IMR-90 (cell line): ENCODE results near the gene PRKCH. TPM values are rescaled to one million over a fixed set of nuclear protein-coding genes. Genes with fewer than 3 reads are reported as not detected.

ENCODE experiments used
- ATAC-seq: fragments of 200-7000 bp; cut with Tn5 transposase; 2 replicates; pipeline ENCODE4 v1.9.1; 2020; ENCODE audit warnings: low read depth, mild to moderate bottlenecking, moderate library complexity
- BruUV-seq: library from RNA; stranded (reverse); fragments of 400-500 nt; replicated peaks from 2 replicates; lab custom pipeline; 2021; lab: Mats Ljungman, UMichigan
- CTCF ChIA-PET: fragments of 300-600 bp; formaldehyde crosslinking; extraction: SDS; loops from one replicate; lab custom pipeline; 2021; ENCODE audit warnings: antibody characterized with exemption; lab: Yijun Ruan, JAX
- POLR2A ChIA-PET: fragments of 300-600 bp; sonication (Branson Sonifier 250); formaldehyde crosslinking; loops from one replicate; lab custom pipeline; 2022; ENCODE audit warnings: antibody characterized with exemption; ENCODE audit not compliant: unreplicated experiment; lab: Charles Lee
- DNase-seq: peaks from one replicate; pipeline ENCODE4 v3.0.0; 2013
- H2AFZ ChIP-seq: replicated peaks from 2 replicates; pipeline ENCODE3; 2013; ENCODE audit warnings: low read length, mild to moderate bottlenecking; ENCODE audit not compliant: poor library complexity
- H2AK5ac ChIP-seq: 2 replicates; pipeline ENCODE4 v1.6.1; 2013; ENCODE audit warnings: low read depth, low read length, inconsistent platforms
- H2AK9ac ChIP-seq: replicated peaks from 2 replicates; pipeline ENCODE3; 2013; ENCODE audit warnings: mild to moderate bottlenecking, low read depth, low read length, moderate library complexity; ENCODE audit not compliant: poor library complexity
- H2BK120ac ChIP-seq: 2 replicates; pipeline ENCODE4 v1.6.1; 2013; ENCODE audit warnings: low read depth, low read length, inconsistent platforms
- H2BK15ac ChIP-seq: 3 replicates; pipeline ENCODE4 v1.6.1; 2013; ENCODE audit warnings: low read depth, low read length, inconsistent platforms
- H2BK20ac ChIP-seq: 2 replicates; pipeline ENCODE4 v1.6.1; 2013; ENCODE audit warnings: low read depth, mild to moderate bottlenecking, inconsistent platforms, low read length, moderate library complexity
- H2BK5ac ChIP-seq: 2 replicates; pipeline ENCODE4 v1.6.1; 2013; ENCODE audit warnings: mild to moderate bottlenecking, low read depth, low read length, inconsistent platforms; ENCODE audit not compliant: poor library complexity, severe bottlenecking
- H3K14ac ChIP-seq: replicated peaks from 2 replicates; pipeline ENCODE4 v1.6.1; 2013; ENCODE audit warnings: low read depth, low read length, inconsistent platforms
- H3K18ac ChIP-seq: 2 replicates; pipeline ENCODE4 v1.6.1; 2013; ENCODE audit warnings: low read depth, low read length, control low read depth
- H3K23ac ChIP-seq: 2 replicates; pipeline ENCODE4 v1.6.1; 2013; ENCODE audit warnings: low read depth, low read length, inconsistent platforms
- H3K27ac ChIP-seq: 2 replicates; pipeline ENCODE4 v1.5.1; 2013; ENCODE audit warnings: mild to moderate bottlenecking, control low read depth, low read length; ENCODE audit not compliant: insufficient read depth
- H3K27me3 ChIP-seq: 2 replicates; pipeline ENCODE4 v1.6.1; 2013; ENCODE audit warnings: low read length; ENCODE audit not compliant: control insufficient read depth, insufficient read depth
- H3K36me3 ChIP-seq: 2 replicates; pipeline ENCODE4 v1.6.1; 2013; ENCODE audit warnings: low read length, mixed read lengths; ENCODE audit not compliant: control insufficient read depth, insufficient read depth
- H3K4ac ChIP-seq: 2 replicates; pipeline ENCODE4 v1.6.1; 2013; ENCODE audit warnings: low read depth, low read length, inconsistent platforms
- H3K4me1 ChIP-seq: 2 replicates; pipeline ENCODE4 v1.6.1; 2013; ENCODE audit warnings: low read length, mixed read lengths; ENCODE audit not compliant: control insufficient read depth, insufficient read depth
- H3K4me2 ChIP-seq: 2 replicates; pipeline ENCODE4 v1.6.1; 2013; ENCODE audit warnings: low read depth, mild to moderate bottlenecking, control low read depth, low read length, moderate library complexity
- H3K4me3 ChIP-seq: 2 replicates; pipeline ENCODE4 v1.5.1; 2013; ENCODE audit warnings: low read depth, mild to moderate bottlenecking, control low read depth, low read length, moderate library complexity; ENCODE audit not compliant: insufficient read depth
- H3K56ac ChIP-seq: 2 replicates; pipeline ENCODE4 v1.6.1; 2013; ENCODE audit warnings: low read length, inconsistent platforms; ENCODE audit not compliant: insufficient read depth; ENCODE audit errors: extremely low read depth
- H3K79me1 ChIP-seq, 2 experiments: 2 replicates each; pipeline ENCODE4 v1.6.1; 2013; ENCODE audit warnings: low read length in 2 of 2, inconsistent platforms in 1 of 2, low read depth in 1 of 2
- H3K9ac ChIP-seq: 2 replicates; pipeline ENCODE4 v1.6.1; 2013; ENCODE audit warnings: low read depth, low read length, control low read depth
- H3K9me1 ChIP-seq: 2 replicates; pipeline ENCODE4 v1.6.1; 2013; ENCODE audit warnings: low read length, inconsistent platforms; ENCODE audit not compliant: insufficient read depth
- H3K9me3 ChIP-seq: 2 replicates; pipeline ENCODE4 v1.6.1; 2013; ENCODE audit warnings: low read length; ENCODE audit not compliant: control insufficient read depth, insufficient read depth
- H4K20me1 ChIP-seq: 2 replicates; pipeline ENCODE4 v1.6.1; 2013; ENCODE audit warnings: low read length, inconsistent platforms; ENCODE audit not compliant: insufficient read depth
- H4K5ac ChIP-seq: 2 replicates; pipeline ENCODE4 v1.6.1; 2013; ENCODE audit warnings: mild to moderate bottlenecking, low read depth, low read length, control low read depth
- H4K8ac ChIP-seq, 2 experiments: 2 replicates each; pipeline ENCODE4 v1.6.1; 2013; ENCODE audit warnings: low read depth in 2 of 2, low read length in 2 of 2, control low read depth in 1 of 2, inconsistent platforms in 1 of 2
- H4K91ac ChIP-seq: 2 replicates; pipeline ENCODE4 v1.6.1; 2013; ENCODE audit warnings: low read depth, low read length, inconsistent platforms; ENCODE audit not compliant: insufficient read depth
- BHLHE40 ChIP-seq: fragments of 150-350 bp; IDR thresholded peaks from 2 replicates; pipeline ENCODE4 v1.6.1; 2016; ENCODE audit warnings: mild to moderate bottlenecking, low read depth, low read length
- CEBPB ChIP-seq: IDR thresholded peaks from 2 replicates; pipeline ENCODE4 v1.6.1; 2012; ENCODE audit warnings: low read depth, low read length, improper control_type of control experiment
- CHD1 ChIP-seq: IDR thresholded peaks from 2 replicates; pipeline ENCODE4 v1.6.1; 2012; ENCODE audit warnings: low read depth, low read length, improper control_type of control experiment
- MAFK ChIP-seq: IDR thresholded peaks from 2 replicates; pipeline ENCODE4 v1.6.1; 2012; ENCODE audit warnings: low read depth, low read length, improper control_type of control experiment
- MAZ ChIP-seq: IDR thresholded peaks from 2 replicates; pipeline ENCODE4 v1.6.1; 2012; ENCODE audit warnings: low read depth, mild to moderate bottlenecking, low read length, improper control_type of control experiment, moderate library complexity, borderline replicate concordance
- MXI1 ChIP-seq: IDR thresholded peaks from 2 replicates; pipeline ENCODE4 v1.6.1; 2012; ENCODE audit warnings: low read depth, mild to moderate bottlenecking, low read length, moderate library complexity, borderline replicate concordance
- NFE2L2 ChIP-seq: fragments of 150-350 bp; IDR thresholded peaks from 2 replicates; pipeline ENCODE4 v1.6.1; 2016; ENCODE audit warnings: low read depth, mild to moderate bottlenecking, low read length
- RCOR1 ChIP-seq: IDR thresholded peaks from 2 replicates; pipeline ENCODE4 v1.6.1; 2012; ENCODE audit warnings: mild to moderate bottlenecking, low read length, improper control_type of control experiment; ENCODE audit not compliant: insufficient replicate concordance
- RFX5 ChIP-seq: IDR thresholded peaks from 2 replicates; pipeline ENCODE4 v1.8.0; 2012; ENCODE audit warnings: low read depth, mild to moderate bottlenecking, low read length, moderate library complexity
- SMC3 ChIP-seq: fragments of 150-350 bp; IDR thresholded peaks from 2 replicates; pipeline ENCODE4 v1.6.1; 2016; ENCODE audit warnings: low read depth, mild to moderate bottlenecking, antibody characterized with exemption, low read length, moderate library complexity
- WGBS, 2 experiments: methylation state at CpG; one replicate each; pipeline versions ENCODE4 v1.1.5 to v1.1.7; 2013; ENCODE audit warnings: missing lambda C conversion rate in 2 of 2; ENCODE audit not compliant: insufficient read length in 1 of 2; ENCODE audit errors: extremely low coverage in 2 of 2; 5-methylcytosine and 5-hydroxymethylcytosine counted together
- dilution Hi-C: fragments of 300-500 bp; cut with HindIII; formaldehyde crosslinking; loops from one replicate; pipeline ENCODE4 v1.14.3; 2018; ENCODE audit warnings: low sequenced_read_pairs; ENCODE audit not compliant: unreplicated experiment
- in situ Hi-C: fragments of 300-500 bp; cut with MboI; formaldehyde crosslinking; loops from 3 replicates; pipeline ENCODE4 v1.14.3; 2019; ENCODE audit warnings: low sequenced_read_pairs, inconsistent platforms, mixed read lengths
- intact Hi-C: fragments of 100-400 bp; cut with micrococcal nuclease; formaldehyde crosslinking; loops from 2 replicates; pipeline ENCODE4 v1.10.0; 2022
- polyA plus RNA-seq, 3 experiments: library from polyadenylated mRNA; depleted of rRNA; stranded (reverse); fragments of >200 nt; gene quantifications; 2 replicates each; pipeline ENCODE4 v1.2.3, GENCODE V29; 2012; ENCODE audit warnings: low replicate concordance in 1 of 3
- total RNA-seq: library from RNA; depleted of rRNA; stranded (reverse); fragments of >200 nt; gene quantifications from 2 replicates; pipeline ENCODE4 v1.2.3, GENCODE V29; 2012
- TF ChIP-seq, protein P1 (sequence below): fragments of 150-350 bp; IDR thresholded peaks from 2 replicates; pipeline ENCODE4 v1.6.1; 2017; ENCODE audit warnings: mild to moderate bottlenecking, antibody characterized with exemption, low read length, low read depth
- TF ChIP-seq, protein P2 (sequence below): conservative IDR thresholded peaks from 2 replicates; pipeline ENCODE4 v1.5.1; 2012; ENCODE audit warnings: mild to moderate bottlenecking, low read depth, low read length, improper control_type of control experiment

The PRKCH gene
- total and polyA plus RNA-seq, 2 of the 4 experiments (the other 2 are of a cell fraction): 1.6 to 2.3 TPM

- Histone ChIP-seq H3K36me3 (no peaks in the 10 kb centered on the region), H3K4me1 (peaks cover 1% of the 10 kb centered on the region; the same call in 1 of the 2 replicates), H3K4me3 (no peak overlapping the region), H3K79me1 (no peaks in the 10 kb centered on the region), H4K91ac (no peak overlapping the region), H4K20me1 (no peaks in the 10 kb centered on the region), H3K27me3 (peaks cover 9% of the 10 kb centered on the region), H3K9ac (no peak overlapping the region), H3K56ac (no peak overlapping the region), H2AFZ (no peak overlapping the region), H3K9me1 (no peaks in the 10 kb centered on the region), H2BK15ac (no peak overlapping the region), H3K18ac (no peak overlapping the region), H4K8ac (no peak overlapping the region), H2BK5ac (no peak overlapping the region), H3K4ac (no peak overlapping the region), H2BK20ac (no peak overlapping the region), H3K4me2 (no peak overlapping the region), H3K9me3 (no peaks in the 10 kb centered on the region), H2AK5ac (no peak overlapping the region), H2AK9ac (no peak overlapping the region), H3K14ac (no peak overlapping the region), H4K5ac (no peak overlapping the region), H2BK120ac (no peak overlapping the region), H3K27ac (no peak overlapping the region), H3K23ac (no peak overlapping the region)
- no CpG with 5 or more reads among the region's 5 CpGs for WGBS, 2 experiments
- no peak for TF ChIP-seq SMC3
- TF ChIP-seq MAZ: no peak
- no peak for TF ChIP-seq MXI1
- no peak for TF ChIP-seq RFX5
- no peak for TF ChIP-seq CEBPB
- TF ChIP-seq, protein P1, sequence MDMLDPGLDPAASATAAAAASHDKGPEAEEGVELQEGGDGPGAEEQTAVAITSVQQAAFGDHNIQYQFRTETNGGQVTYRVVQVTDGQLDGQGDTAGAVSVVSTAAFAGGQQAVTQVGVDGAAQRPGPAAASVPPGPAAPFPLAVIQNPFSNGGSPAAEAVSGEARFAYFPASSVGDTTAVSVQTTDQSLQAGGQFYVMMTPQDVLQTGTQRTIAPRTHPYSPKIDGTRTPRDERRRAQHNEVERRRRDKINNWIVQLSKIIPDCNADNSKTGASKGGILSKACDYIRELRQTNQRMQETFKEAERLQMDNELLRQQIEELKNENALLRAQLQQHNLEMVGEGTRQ: no peak
- TF ChIP-seq NFE2L2: no peak
- TF ChIP-seq RCOR1: no peak
- TF ChIP-seq, protein P2, sequence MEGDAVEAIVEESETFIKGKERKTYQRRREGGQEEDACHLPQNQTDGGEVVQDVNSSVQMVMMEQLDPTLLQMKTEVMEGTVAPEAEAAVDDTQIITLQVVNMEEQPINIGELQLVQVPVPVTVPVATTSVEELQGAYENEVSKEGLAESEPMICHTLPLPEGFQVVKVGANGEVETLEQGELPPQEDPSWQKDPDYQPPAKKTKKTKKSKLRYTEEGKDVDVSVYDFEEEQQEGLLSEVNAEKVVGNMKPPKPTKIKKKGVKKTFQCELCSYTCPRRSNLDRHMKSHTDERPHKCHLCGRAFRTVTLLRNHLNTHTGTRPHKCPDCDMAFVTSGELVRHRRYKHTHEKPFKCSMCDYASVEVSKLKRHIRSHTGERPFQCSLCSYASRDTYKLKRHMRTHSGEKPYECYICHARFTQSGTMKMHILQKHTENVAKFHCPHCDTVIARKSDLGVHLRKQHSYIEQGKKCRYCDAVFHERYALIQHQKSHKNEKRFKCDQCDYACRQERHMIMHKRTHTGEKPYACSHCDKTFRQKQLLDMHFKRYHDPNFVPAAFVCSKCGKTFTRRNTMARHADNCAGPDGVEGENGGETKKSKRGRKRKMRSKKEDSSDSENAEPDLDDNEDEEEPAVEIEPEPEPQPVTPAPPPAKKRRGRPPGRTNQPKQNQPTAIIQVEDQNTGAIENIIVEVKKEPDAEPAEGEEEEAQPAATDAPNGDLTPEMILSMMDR: no peak
- no peak for TF ChIP-seq BHLHE40
- TF ChIP-seq CHD1: no peak
- TF ChIP-seq MAFK: no peak
- intact Hi-C loops: no loop called here
- BruUV-seq: no TSS peak
- dilution Hi-C loops: no loop called here
- ChIA-PET CTCF (no interaction called here), POLR2A (no interaction called here)
- DNase-seq (no peak), ATAC-seq (no peak)
- in situ Hi-C loops: no loop called here
These were observed 46.8 kb downstream of the PRKCH start for GRCh38 chr14:61368114-61368710.
